ENCODE results near the gene KPRP. TPM values are rescaled to one million over a fixed set of nuclear protein-coding genes. Genes with fewer than 3 reads are reported as not detected.

The KPRP gene
- total and polyA plus RNA-seq, 10 of the 15 experiments (the other 5 are each of a cell fraction or from before 2014, with no cell fraction given), result not detected

DNA sequence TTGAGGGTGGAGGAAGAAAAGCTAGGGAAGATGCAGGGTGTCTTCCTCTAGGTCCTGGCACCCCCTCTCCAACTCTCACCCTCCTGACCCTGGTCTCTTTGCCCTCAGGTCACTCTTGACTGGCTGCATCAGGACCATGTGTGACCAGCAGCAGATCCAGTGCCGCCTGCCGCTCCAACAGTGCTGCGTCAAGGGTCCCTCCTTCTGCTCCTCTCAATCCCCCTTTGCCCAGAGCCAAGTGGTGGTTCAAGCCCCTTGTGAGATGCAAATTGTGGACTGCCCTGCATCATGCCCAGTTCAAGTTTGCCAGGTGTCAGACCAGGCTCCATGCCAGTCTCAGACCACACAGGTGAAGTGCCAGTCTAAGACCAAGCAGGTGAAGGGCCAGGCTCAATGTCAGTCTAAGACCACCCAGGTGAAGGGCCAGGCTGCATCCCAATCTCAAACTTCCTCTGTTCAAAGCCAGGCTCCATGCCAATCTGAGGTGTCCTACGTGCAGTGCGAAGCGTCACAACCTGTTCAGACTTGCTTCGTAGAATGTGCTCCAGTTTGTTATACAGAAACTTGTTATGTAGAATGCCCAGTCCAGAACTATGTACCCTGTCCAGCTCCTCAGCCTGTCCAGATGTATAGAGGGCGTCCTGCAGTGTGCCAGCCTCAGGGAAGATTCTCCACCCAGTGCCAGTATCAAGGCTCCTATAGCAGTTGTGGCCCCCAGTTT, 1.8 kb downstream of the KPRP start:
- DNase-seq (ENCODE audit: low read depth, low spot score) (no peak), ATAC-seq (no peak), FAIRE-seq (no peak)
- H3K9ac ChIP-seq (ENCODE audit: control insufficient read depth, insufficient read depth, low read length), result no peak overlapping the region
- H3K9me3 ChIP-seq (replicated peaks; ENCODE audit: control insufficient read depth, insufficient read depth, low read length), result no peaks in the 10 kb centered on the region
- TF ChIP-seq KAT2A (conservative IDR thresholded peaks at IDR 0.05; ENCODE audit: control insufficient read depth, low read depth, low read length) (no peak), BMI1 (IDR thresholded peaks at IDR 0.05; ENCODE audit: borderline replicate concordance) (no peak), SMARCA5 (IDR thresholded peaks at IDR 0.05) (no peak), ZBED1 (IDR thresholded peaks at IDR 0.05; ENCODE audit: borderline replicate concordance) (no peak), CHD1 (IDR thresholded peaks at IDR 0.05; ENCODE audit: low read depth, low read length) (no peak), TCF12 (IDR thresholded peaks at IDR 0.05; ENCODE audit: low read depth, low read length) (no peak), ATF2 (IDR thresholded peaks at IDR 0.05; ENCODE audit: low read length) (no peak), ZZZ3 (IDR thresholded peaks at IDR 0.05; ENCODE audit: control insufficient read depth, insufficient read length, low read depth) (no peak), CREM (IDR thresholded peaks at IDR 0.05; ENCODE audit: low read depth) (no peak)
- TF ChIP-seq, protein P1, sequence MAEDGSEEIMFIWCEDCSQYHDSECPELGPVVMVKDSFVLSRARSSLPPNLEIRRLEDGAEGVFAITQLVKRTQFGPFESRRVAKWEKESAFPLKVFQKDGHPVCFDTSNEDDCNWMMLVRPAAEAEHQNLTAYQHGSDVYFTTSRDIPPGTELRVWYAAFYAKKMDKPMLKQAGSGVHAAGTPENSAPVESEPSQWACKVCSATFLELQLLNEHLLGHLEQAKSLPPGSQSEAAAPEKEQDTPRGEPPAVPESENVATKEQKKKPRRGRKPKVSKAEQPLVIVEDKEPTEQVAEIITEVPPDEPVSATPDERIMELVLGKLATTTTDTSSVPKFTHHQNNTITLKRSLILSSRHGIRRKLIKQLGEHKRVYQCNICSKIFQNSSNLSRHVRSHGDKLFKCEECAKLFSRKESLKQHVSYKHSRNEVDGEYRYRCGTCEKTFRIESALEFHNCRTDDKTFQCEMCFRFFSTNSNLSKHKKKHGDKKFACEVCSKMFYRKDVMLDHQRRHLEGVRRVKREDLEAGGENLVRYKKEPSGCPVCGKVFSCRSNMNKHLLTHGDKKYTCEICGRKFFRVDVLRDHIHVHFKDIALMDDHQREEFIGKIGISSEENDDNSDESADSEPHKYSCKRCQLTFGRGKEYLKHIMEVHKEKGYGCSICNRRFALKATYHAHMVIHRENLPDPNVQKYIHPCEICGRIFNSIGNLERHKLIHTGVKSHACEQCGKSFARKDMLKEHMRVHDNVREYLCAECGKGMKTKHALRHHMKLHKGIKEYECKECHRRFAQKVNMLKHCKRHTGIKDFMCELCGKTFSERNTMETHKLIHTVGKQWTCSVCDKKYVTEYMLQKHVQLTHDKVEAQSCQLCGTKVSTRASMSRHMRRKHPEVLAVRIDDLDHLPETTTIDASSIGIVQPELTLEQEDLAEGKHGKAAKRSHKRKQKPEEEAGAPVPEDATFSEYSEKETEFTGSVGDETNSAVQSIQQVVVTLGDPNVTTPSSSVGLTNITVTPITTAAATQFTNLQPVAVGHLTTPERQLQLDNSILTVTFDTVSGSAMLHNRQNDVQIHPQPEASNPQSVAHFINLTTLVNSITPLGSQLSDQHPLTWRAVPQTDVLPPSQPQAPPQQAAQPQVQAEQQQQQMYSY (CRISPR knock-in tag; IDR thresholded peaks at IDR 0.05), result no peak
- in situ Hi-C loops (cut with MboI), result no loop called here
- H3K4me2 ChIP-seq (ENCODE audit: control insufficient read depth, insufficient read depth), result no peak overlapping the region
- H2AFZ ChIP-seq (ENCODE audit: control insufficient read depth, low read depth, low read length), result no peak overlapping the region
- ChIA-PET SMC1A (ENCODE audit: uncharacterized antibody, unreplicated experiment) (no interaction called here), CTCF (no interaction called here), RAD21 (ENCODE audit: unreplicated experiment) (no interaction called here), POLR2A (no interaction called here)
- H3K27ac ChIP-seq (ENCODE audit: control insufficient read depth, insufficient read depth), result no peak overlapping the region
- no TSS peak for BruUV-seq (replicated peaks)
- no peaks in the 10 kb centered on the region for H3K36me3 ChIP-seq (ENCODE audit: control insufficient read depth in 2 of 2, insufficient read depth in 2 of 2, low read length in 1 of 2)
- H3K4me3 ChIP-seq, result no peak overlapping the region
- intact Hi-C loops (cut with micrococcal nuclease; ENCODE audit: unreplicated experiment), result no loop called here
- 42% methylated on average over 8 of the region's 8 CpGs for WGBS (ENCODE audit: insufficient coverage, insufficient replicate concordance, low lambda C conversion rate, missing lambda C conversion rate)
- no peaks in the 10 kb centered on the region for H3K27me3 ChIP-seq (replicated peaks in 1 of 2; ENCODE audit: control insufficient read depth in 2 of 2, insufficient read depth in 2 of 2, low read length in 1 of 2)
- H3K4me1 ChIP-seq (ENCODE audit: control insufficient read depth, insufficient read depth, low read length), result no peaks in the 10 kb centered on the region
- no peaks in the 10 kb centered on the region for H4K20me1 ChIP-seq (ENCODE audit: control insufficient read depth, insufficient read depth)
- no peaks in the 10 kb centered on the region for H3K79me2 ChIP-seq (ENCODE audit: control insufficient read depth, insufficient read depth, low read length)
